Measurements from ENCODE around the gene CALN1. TPM values are rescaled to one million over a fixed set of nuclear protein-coding genes. Genes with fewer than 3 reads are reported as not detected.

CALN1 gene
- total RNA-seq, 1 donor from 2014 or later, result not detected

GRCh38 chr7:71851776-71852498, 560.2 kb downstream of the CALN1 start:
- TF ChIP-seq, protein P1, sequence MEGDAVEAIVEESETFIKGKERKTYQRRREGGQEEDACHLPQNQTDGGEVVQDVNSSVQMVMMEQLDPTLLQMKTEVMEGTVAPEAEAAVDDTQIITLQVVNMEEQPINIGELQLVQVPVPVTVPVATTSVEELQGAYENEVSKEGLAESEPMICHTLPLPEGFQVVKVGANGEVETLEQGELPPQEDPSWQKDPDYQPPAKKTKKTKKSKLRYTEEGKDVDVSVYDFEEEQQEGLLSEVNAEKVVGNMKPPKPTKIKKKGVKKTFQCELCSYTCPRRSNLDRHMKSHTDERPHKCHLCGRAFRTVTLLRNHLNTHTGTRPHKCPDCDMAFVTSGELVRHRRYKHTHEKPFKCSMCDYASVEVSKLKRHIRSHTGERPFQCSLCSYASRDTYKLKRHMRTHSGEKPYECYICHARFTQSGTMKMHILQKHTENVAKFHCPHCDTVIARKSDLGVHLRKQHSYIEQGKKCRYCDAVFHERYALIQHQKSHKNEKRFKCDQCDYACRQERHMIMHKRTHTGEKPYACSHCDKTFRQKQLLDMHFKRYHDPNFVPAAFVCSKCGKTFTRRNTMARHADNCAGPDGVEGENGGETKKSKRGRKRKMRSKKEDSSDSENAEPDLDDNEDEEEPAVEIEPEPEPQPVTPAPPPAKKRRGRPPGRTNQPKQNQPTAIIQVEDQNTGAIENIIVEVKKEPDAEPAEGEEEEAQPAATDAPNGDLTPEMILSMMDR (IDR thresholded peaks at IDR 0.05), result no peak
- H3K27ac Mint-ChIP-seq (ENCODE audit: unreplicated experiment), result no peak overlapping the region
- DNase-seq (ENCODE audit: extremely low spot score, unreplicated experiment), result no peak
- H3K9me3 Mint-ChIP-seq (ENCODE audit: unreplicated experiment), result no peaks in the 10 kb centered on the region
- H3K36me3 Mint-ChIP-seq (ENCODE audit: unreplicated experiment), result no peaks in the 10 kb centered on the region
- no peak overlapping the region for H3K4me3 Mint-ChIP-seq (ENCODE audit: unreplicated experiment)
- H3K4me1 Mint-ChIP-seq (ENCODE audit: unreplicated experiment), result no peaks in the 10 kb centered on the region
- H3K27me3 Mint-ChIP-seq (ENCODE audit: unreplicated experiment), result no peaks in the 10 kb centered on the region

- DNase-seq (ENCODE audit: extremely low spot score, unreplicated experiment), result no peak
- no peaks in the 10 kb centered on the region for H3K9me3 Mint-ChIP-seq (ENCODE audit: unreplicated experiment)
- H3K27ac Mint-ChIP-seq (ENCODE audit: unreplicated experiment), result no peak overlapping the region
- H3K27me3 Mint-ChIP-seq (ENCODE audit: unreplicated experiment), result no peaks in the 10 kb centered on the region
- TF ChIP-seq, protein P1 (IDR thresholded peaks at IDR 0.05), result no peak
- no peaks in the 10 kb centered on the region for H3K4me1 Mint-ChIP-seq (ENCODE audit: unreplicated experiment)
- H3K4me3 Mint-ChIP-seq (ENCODE audit: unreplicated experiment), result no peak overlapping the region
- H3K36me3 Mint-ChIP-seq (ENCODE audit: unreplicated experiment), result no peaks in the 10 kb centered on the region
Observed at GRCh38 chr7:71846160-71846559, 566.0 kb downstream of the CALN1 start.

GRCh38 chr7:71843676-71844075, 568.5 kb downstream of the CALN1 start:
- no peaks in the 10 kb centered on the region for H3K36me3 Mint-ChIP-seq (ENCODE audit: unreplicated experiment)
- H3K4me1 Mint-ChIP-seq (ENCODE audit: unreplicated experiment), result no peaks in the 10 kb centered on the region
- no peaks in the 10 kb centered on the region for H3K27me3 Mint-ChIP-seq (ENCODE audit: unreplicated experiment)
- TF ChIP-seq, protein P1 (IDR thresholded peaks at IDR 0.05), result no peak
- H3K4me3 Mint-ChIP-seq (ENCODE audit: unreplicated experiment), result no peak overlapping the region
- H3K27ac Mint-ChIP-seq (ENCODE audit: unreplicated experiment), result no peak overlapping the region
- DNase-seq (ENCODE audit: extremely low spot score, unreplicated experiment), result no peak
- H3K9me3 Mint-ChIP-seq (ENCODE audit: unreplicated experiment), result no peaks in the 10 kb centered on the region

DNA sequence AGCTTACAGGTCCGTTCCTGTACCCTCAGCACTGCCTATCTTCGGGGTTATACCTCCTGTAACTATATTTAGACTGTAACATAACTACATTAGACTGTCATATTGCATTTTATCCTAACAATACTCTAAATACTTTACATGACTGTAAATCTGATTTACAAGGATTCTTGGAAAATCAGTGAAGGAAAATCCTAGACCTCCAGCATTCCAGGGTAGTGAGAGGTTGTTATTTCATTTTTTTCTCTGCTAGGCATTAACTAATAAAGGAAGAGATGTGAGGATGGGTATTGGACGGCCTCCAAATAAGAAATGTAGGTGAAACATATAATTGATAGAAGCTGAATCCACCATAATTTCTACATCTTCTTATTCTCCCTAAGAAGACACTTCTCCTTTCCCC, 569.4 kb downstream of the CALN1 start:
- H3K36me3 Mint-ChIP-seq (ENCODE audit: unreplicated experiment), result no peaks in the 10 kb centered on the region
- H3K27me3 Mint-ChIP-seq (ENCODE audit: unreplicated experiment), result no peaks in the 10 kb centered on the region
- TF ChIP-seq, protein P1 (IDR thresholded peaks at IDR 0.05), result no peak
- H3K4me1 Mint-ChIP-seq (ENCODE audit: unreplicated experiment), result no peaks in the 10 kb centered on the region
- H3K4me3 Mint-ChIP-seq (ENCODE audit: unreplicated experiment), result no peak overlapping the region
- H3K27ac Mint-ChIP-seq (ENCODE audit: unreplicated experiment), result no peak overlapping the region
- DNase-seq (ENCODE audit: extremely low spot score, unreplicated experiment), result no peak
- no peaks in the 10 kb centered on the region for H3K9me3 Mint-ChIP-seq (ENCODE audit: unreplicated experiment)

DNA sequence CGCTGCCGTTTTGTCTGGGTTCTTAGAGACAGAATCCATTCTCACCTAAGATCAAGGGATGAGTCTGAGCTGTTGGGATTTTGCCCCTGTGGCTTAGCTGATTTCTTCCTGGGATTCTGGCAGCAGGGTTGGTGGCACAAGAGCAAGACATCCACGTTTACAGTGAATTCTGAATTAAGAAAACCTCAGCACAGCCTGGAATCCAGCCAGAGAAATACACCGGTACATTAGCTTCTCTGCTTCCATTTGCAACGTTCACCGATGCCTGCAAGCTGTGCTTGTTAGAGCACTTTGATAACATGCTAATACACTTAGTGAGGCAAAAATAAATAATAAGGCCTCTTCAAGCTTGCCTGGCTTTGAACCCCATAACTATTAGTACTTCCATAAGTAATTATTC, 569.8 kb downstream of the CALN1 start:
- no peak overlapping the region for H3K4me3 Mint-ChIP-seq (ENCODE audit: unreplicated experiment)
- no peaks in the 10 kb centered on the region for H3K9me3 Mint-ChIP-seq (ENCODE audit: unreplicated experiment)
- TF ChIP-seq, protein P1 (IDR thresholded peaks at IDR 0.05), result no peak
- DNase-seq (ENCODE audit: extremely low spot score, unreplicated experiment), result no peak
- no peaks in the 10 kb centered on the region for H3K4me1 Mint-ChIP-seq (ENCODE audit: unreplicated experiment)
- H3K27ac Mint-ChIP-seq (ENCODE audit: unreplicated experiment), result no peak overlapping the region
- no peaks in the 10 kb centered on the region for H3K27me3 Mint-ChIP-seq (ENCODE audit: unreplicated experiment)
- no peaks in the 10 kb centered on the region for H3K36me3 Mint-ChIP-seq (ENCODE audit: unreplicated experiment)

Data from osteocyte (in vitro differentiated cells).